GM21447 (cell line): Measurements from ENCODE around the gene HSPA9.
"Not testable (repeated sequence)": the region's sequence is repeated elsewhere in the genome, so short reads cannot be mapped to it uniquely, and the experiment has no call there.

Experiments used
- ATAC-seq: cut with Tn5 transposase; IDR thresholded peaks from one replicate; pipeline ENCODE4 v1.9.1; 2021; ENCODE audit not compliant: unreplicated experiment

Gene HSPA9

GRCh38 chr5:138536215-138536614, 39.0 kb downstream of the HSPA9 start:
- no peak for ATAC-seq

GRCh38 chr5:138533973-138534941, 40.9 kb downstream of the HSPA9 start:
- no peak for ATAC-seq

- no peak for ATAC-seq
Observed at GRCh38 chr5:138529812-138530211, 45.4 kb downstream of the HSPA9 start.

DNA sequence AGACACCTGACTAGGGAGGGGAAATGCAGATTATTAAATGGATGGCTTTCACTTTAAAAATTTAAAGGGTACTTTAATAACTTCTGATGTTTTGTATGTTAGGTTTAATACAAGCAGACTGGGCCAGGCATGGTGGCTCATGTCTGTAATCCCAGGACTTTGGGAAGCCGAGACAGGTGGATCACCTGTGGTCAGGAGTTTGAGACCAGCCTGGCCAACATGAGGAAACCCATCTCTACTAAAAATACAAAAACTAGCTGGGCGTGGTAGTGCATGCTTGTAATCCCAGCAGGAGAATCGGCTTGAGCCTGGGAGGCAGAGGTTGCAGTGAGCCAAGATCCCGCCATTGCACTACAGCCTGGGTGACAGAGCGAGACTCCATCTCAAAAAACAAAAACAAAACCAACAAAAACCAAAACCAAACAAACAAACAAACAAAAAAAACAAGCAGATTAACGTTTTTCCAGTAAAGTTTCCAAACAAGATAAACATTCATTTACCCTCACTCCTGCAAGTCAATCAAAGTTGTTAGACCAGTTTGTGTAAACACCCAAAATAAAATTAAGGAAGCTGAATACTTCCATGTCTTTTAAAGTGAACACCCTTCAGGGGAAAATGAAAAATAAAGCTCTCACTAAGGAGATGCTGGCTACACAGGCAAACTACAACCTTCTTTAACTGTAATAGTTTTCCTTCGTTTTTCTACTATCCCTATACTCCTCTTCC, 46.3 kb downstream of the HSPA9 start:
- no peak for ATAC-seq

DNA sequence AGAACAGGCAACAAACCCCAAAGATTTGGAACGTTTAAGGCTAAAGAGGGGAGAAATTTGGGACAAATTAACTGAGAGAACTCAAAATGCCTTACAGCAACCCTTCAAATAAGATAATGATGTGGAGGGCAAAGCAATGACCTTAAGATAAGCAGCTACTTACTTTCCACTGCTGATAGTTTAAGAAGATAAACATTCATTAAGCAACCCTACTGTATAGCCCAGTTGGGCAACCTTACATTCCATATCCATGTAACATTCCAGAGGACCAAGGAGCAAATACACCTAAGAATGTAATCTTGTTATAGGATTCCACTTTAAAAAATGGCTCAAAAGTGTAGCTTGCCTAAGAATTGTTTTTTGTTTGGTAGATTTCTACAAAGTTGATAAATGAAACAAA, 47.0 kb downstream of the HSPA9 start:
- ATAC-seq: no peak

GRCh38 chr5:138527170-138527569, 48.0 kb downstream of the HSPA9 start:
- ATAC-seq: no peak

GRCh38 chr5:138523406-138523805, 51.8 kb downstream of the HSPA9 start:
- no peak for ATAC-seq

DNA sequence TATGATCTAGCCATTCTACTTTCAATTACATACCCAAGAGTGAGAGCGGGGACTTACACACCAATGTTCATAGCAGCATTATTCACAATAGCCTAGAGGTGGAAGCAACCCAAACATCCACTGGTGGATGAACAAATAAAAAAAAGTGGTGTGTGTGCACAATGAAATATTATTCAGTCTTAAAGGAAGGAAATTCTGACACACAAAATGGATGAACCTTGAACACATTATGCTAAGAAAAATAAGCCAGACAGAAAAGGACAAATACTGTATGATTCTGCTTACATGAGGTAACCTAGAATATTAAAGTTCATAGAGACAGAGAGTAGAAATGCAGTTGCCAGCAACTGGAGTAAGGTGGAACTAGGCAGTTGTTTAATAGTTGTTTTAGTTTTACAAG, 54.2 kb downstream of the HSPA9 start:
- no peak for ATAC-seq

DNA sequence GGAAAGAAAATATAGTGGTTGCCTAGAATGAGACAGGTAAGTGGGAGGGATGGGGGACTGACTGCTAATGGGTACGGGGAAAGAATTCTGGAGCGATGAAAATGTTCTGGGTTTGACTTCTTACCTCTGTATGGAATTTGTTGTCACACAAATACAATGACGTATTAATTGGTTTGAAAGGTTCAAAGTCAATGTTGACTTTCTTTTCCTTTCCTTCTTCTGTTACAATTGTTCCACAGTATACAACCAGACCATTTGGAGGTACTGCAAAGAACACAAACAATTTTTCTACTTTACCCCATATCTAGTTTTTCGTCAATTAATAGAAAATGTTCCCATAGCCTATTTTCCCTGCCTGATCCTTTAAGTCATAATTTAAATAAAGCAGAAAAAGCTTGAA, 57.8 kb downstream of the HSPA9 start:
- no peak for ATAC-seq

DNA sequence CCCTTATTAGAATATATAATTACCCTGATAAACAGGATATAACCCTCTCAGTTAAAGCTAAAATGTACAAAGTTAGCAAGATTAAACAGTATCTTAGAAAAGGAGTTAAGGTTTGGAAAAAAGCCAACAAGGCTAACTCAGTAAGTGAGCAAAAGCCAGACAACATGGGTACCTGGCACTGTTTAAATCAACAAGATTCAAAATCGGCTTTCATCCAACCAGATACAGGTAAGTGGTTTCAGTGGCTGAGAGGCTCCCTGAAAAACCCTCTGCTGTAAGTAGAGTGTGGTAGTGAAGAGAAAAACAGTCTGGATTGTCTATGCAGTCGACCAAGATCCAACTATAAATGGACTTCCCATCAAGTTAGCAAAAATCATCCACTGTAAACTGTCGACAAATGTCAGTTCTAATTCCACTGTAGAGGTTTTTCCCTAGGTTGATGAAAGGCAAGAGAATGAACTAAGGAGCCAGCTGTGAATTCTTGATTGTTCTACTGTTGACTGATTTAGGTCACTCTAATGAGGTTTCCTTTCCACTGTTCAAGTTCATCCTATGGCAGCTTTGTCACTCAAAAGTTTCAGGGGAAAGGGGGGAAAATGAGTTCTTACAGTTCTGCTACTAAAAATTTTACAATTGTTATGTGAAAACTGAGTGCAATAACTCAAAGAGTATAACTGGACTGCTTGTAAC, 59.5 kb downstream of the HSPA9 start:
- no peak for ATAC-seq

DNA sequence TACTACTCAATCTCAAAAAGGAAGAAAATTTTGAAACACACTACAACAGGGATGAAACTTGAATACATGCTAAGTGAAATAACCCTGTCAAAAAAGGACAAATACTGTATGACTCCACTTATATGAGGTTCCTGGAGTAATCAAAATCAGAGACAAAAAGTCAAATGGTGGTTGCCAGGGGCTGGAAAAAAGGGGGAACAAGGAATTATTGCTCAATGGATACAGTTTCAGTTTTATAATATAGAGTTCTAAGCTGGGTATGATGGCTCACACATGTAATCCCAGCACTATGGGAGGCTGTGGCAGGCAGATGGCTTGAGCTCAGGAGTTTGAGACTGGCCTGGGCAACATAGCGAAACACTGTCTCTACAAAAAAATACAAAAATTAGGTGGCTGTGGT, 61.2 kb downstream of the HSPA9 start:
- ATAC-seq: no peak

GRCh38 chr5:138508958-138509357, 66.2 kb downstream of the HSPA9 start:
- no peak for ATAC-seq

DNA sequence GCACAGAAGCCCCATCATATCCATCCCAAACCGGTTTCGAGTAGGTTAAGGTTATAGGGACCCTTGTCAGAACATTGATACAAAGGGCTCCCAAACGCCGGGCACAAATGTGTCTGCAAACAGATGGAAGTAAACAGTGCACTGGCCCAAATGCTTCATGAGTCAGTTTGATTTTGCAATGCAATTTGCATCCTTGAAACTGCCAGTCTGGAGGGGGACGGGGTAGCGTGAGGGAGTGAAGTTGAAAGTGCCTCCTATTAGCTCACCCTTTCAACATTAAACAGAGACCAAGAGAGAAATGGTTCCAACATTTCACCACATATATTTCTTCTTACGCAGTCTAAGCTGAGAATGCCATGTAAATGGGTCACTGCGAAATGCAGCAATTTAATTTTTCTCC, 67.7 kb downstream of the HSPA9 start:
- not testable (repeated sequence) for ATAC-seq

- ATAC-seq: no peak
Observed at GRCh38 chr5:138506370-138507306, 68.6 kb downstream of the HSPA9 start.

- no peak for ATAC-seq
Observed at GRCh38 chr5:138504799-138505198, 70.4 kb downstream of the HSPA9 start.
